Peyer's patch (tissue), 4 donors: ENCODE measurements around the gene DMWD.

Source experiments
- CTCF ChIP-seq, 6 experiments: fragments of 450-650 bp in 4 of 6; fragments of 200-600 bp in 2 of 6; sonication (generic) in 1 of 6; IDR thresholded peaks; one replicate each; pipeline ENCODE4 v1.5.1; 2017 to 2019; ENCODE audit warnings: antibody characterized with exemption in 6 of 6, mild to moderate bottlenecking in 3 of 6, moderate library complexity in 1 of 6
- POLR2A ChIP-seq, 2 donors: fragments of 450-650 bp; IDR thresholded peaks; one replicate each; pipeline ENCODE4 v1.5.1; 2017; ENCODE audit warnings: antibody characterized with exemption in 2 of 2, mild to moderate bottlenecking in 2 of 2, moderate library complexity in 2 of 2

DNA sequence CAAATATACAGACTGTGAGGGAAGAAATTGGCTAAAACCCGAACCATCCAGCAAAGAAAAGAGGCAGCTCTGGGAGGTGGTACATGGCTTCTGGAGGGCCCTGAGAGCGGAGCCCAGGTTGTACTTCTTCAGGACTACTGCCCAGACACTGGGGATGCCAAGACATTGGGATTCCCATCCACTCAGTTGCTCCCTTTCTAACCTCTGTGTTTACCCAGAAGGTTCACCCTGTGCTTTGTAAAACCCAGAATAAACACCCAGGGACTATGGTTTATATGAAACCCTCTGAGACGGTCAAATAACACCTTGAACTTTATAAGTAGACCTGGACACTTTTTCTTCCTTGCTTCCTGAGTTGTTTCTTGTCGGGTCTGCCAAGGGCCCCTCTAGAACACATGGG lies 49.7 kb downstream of the DMWD start:
- TF ChIP-seq CTCF (IDR thresholded peaks at IDR 0.05) (no peak), POLR2A (IDR thresholded peaks at IDR 0.05) (no peak)
